Measurements from ENCODE around the gene RELB.

The RELB gene

GRCh38 chr19:45025264-45025663, 24.0 kb downstream of the RELB start:
- DNase-seq, result no peak

GRCh38 chr19:45027371-45027770, 26.1 kb downstream of the RELB start:
- no peak for DNase-seq

GRCh38 chr19:45030825-45031224, 29.6 kb downstream of the RELB start:
- no peak for DNase-seq

- DNase-seq, result no peak
These were observed 31.2 kb downstream of the RELB start for GRCh38 chr19:45032421-45032820.

- no peak for DNase-seq
These were observed 34.5 kb downstream of the RELB start for GRCh38 chr19:45035755-45036154.

- DNase-seq, result no peak
These were observed 36.3 kb downstream of the RELB start for GRCh38 chr19:45037393-45038169.

- peak; percentile 88 to 90 for DNase-seq
These were observed 37.9 kb downstream of the RELB start, which contains the start of gene CLASRP for GRCh38 chr19:45038931-45039893. Gene CLASRP (plus strand): TSS chr19:45039045. CDS start chr19:45040213, 1,168 bp downstream.

GRCh38 chr19:45040059-45040771, 39.0 kb downstream of the RELB start:
- no peak for DNase-seq

GRCh38 chr19:45041125-45041524, 39.9 kb downstream of the RELB start:
- no peak for DNase-seq

GRCh38 chr19:45045671-45046353, 44.5 kb downstream of the RELB start:
- no peak for DNase-seq

GRCh38 chr19:45046355-45046754, 45.1 kb downstream of the RELB start:
- DNase-seq, result no peak

GRCh38 chr19:45047188-45047797, 46.0 kb downstream of the RELB start:
- no peak for DNase-seq

GRCh38 chr19:45049073-45049736, 47.9 kb downstream of the RELB start:
- no peak for DNase-seq

- no peak for DNase-seq
These were observed 48.8 kb downstream of the RELB start for GRCh38 chr19:45050036-45050435.

- DNase-seq, result no peak
These were observed 50.8 kb downstream of the RELB start for GRCh38 chr19:45051929-45052579.

GRCh38 chr19:45056831-45057230, 55.6 kb downstream of the RELB start:
- no peak for DNase-seq

GRCh38 chr19:45057444-45057843, 56.2 kb downstream of the RELB start:
- DNase-seq, result no peak

GRCh38 chr19:45058622-45059159, 57.4 kb downstream of the RELB start:
- DNase-seq, result no peak

GRCh38 chr19:45059258-45059965, 58.1 kb downstream of the RELB start:
- peak; percentile 37 to 60 for DNase-seq

GRCh38 chr19:45061965-45062364, 60.7 kb downstream of the RELB start:
- no peak for DNase-seq
